ENCODE results near the gene TSPOAP1. TPM values are rescaled to one million over a fixed set of nuclear protein-coding genes. Genes with fewer than 3 reads are reported as not detected.

TSPOAP1 gene
- total and polyA plus RNA-seq, 2 of the 4 experiments (the other 2 are of a cell fraction) = 0.90 to 1.6 TPM

- DNase-seq (no peak), ATAC-seq (ENCODE audit: low read depth) (no peak)
- ChIA-PET POLR2A (ENCODE audit: unreplicated experiment) (no interaction called here), CTCF (interaction anchor here (0.7 kb wide), 1 partner anchor 18 kb away, joined by 3 read pairs; no protein-coding TSS in a partner anchor)
- no peaks in the 10 kb centered on the region for H4K20me1 ChIP-seq (ENCODE audit: insufficient read depth, low read length)
- peak overlapping the region; percentile 100; the same call in 1 of the 2 replicates for H4K5ac ChIP-seq (ENCODE audit: low read depth, low read length)
- peak overlapping the region; percentile 99 for H3K14ac ChIP-seq (replicated peaks; ENCODE audit: low read depth, low read length)
- peak overlapping the region; percentile 100 for H2BK15ac ChIP-seq (ENCODE audit: low read depth, low read length)
- peak overlapping the region; percentile 54; the same call in 1 of the 2 replicates for H3K27ac ChIP-seq (ENCODE audit: insufficient read depth, low read length)
- H3K27me3 ChIP-seq (ENCODE audit: control insufficient read depth, insufficient read depth, low read length) = no peaks in the 10 kb centered on the region
- peak overlapping the region; percentile 93 to 98 for H4K8ac ChIP-seq (ENCODE audit: low read depth in 2 of 2, low read length in 2 of 2)
- BruUV-seq (replicated peaks) = no TSS peak
- peaks cover 38% of the 10 kb centered on the region for H3K4me1 ChIP-seq (ENCODE audit: control insufficient read depth, insufficient read depth, low read length)
- peak overlapping the region; percentile 95 for H2BK5ac ChIP-seq (ENCODE audit: low read depth, low read length, poor library complexity, severe bottlenecking)
- peak overlapping the region; percentile 98 for H4K91ac ChIP-seq (ENCODE audit: insufficient read depth, low read depth, low read length)
- H2BK20ac ChIP-seq (ENCODE audit: low read depth, low read length) = peak overlapping the region; percentile 94
- H3K56ac ChIP-seq (ENCODE audit: extremely low read depth, insufficient read depth, low read length) = 0 out of 2 replicates have a peak overlapping the region, but pooled peaks have one; percentile 36
- no peak overlapping the region for H3K9ac ChIP-seq (ENCODE audit: low read depth, low read length)
- peaks cover 36% of the 10 kb centered on the region for H3K9me1 ChIP-seq (ENCODE audit: insufficient read depth, low read length)
- H2AFZ ChIP-seq (replicated peaks; ENCODE audit: low read length, poor library complexity) = peak overlapping the region; percentile 86
- H3K18ac ChIP-seq (ENCODE audit: low read depth, low read length) = 0 out of 2 replicates have a peak overlapping the region, but pooled peaks have one; percentile 13
- H2AK5ac ChIP-seq (ENCODE audit: low read depth, low read length) = peak overlapping the region; percentile 100
- intact Hi-C loops (cut with micrococcal nuclease) (no loop called here), dilution Hi-C loops (cut with HindIII; ENCODE audit: low sequenced_read_pairs, unreplicated experiment) (no loop called here), in situ Hi-C loops (cut with MboI; ENCODE audit: low sequenced_read_pairs) (loop anchor here (25.0 kb wide), 1 partner anchor 474 kb away; the partner anchor contains the start of gene MRPS23)
- H3K36me3 ChIP-seq (ENCODE audit: control insufficient read depth, insufficient read depth, low read length) = no peaks in the 10 kb centered on the region
- no peak overlapping the region for H3K4me2 ChIP-seq (ENCODE audit: low read depth, low read length)
- no peaks in the 10 kb centered on the region for H3K9me3 ChIP-seq (ENCODE audit: control insufficient read depth, insufficient read depth, low read length)
- peak overlapping the region; percentile 57; the same call in 1 of the 2 replicates for H3K23ac ChIP-seq (ENCODE audit: low read depth, low read length)
- no peak overlapping the region for H3K4me3 ChIP-seq (ENCODE audit: insufficient read depth, low read depth, low read length)
- H3K79me1 ChIP-seq (ENCODE audit: low read depth in 1 of 2, low read length in 2 of 2) = peaks cover 12 to 24% of the 10 kb centered on the region in 2 experiments
- 88% methylated on average over 1 of the region's 4 CpGs; no CpG with 5 or more reads in 1 of the 2 experiments for WGBS, 2 experiments (ENCODE audit: extremely low coverage in 2 of 2, insufficient read length in 1 of 2)
- peak overlapping the region; percentile 79 for H2AK9ac ChIP-seq (replicated peaks; ENCODE audit: low read depth, low read length, poor library complexity)
- peak overlapping the region; percentile 100 for H3K4ac ChIP-seq (ENCODE audit: low read depth, low read length)
- peak overlapping the region; percentile 98 for H2BK120ac ChIP-seq (ENCODE audit: low read depth, low read length)
- TF ChIP-seq NFE2L2 (IDR thresholded peaks at IDR 0.05; ENCODE audit: low read depth, low read length) (no peak), CHD1 (IDR thresholded peaks at IDR 0.05; ENCODE audit: low read depth, low read length) (no peak), BHLHE40 (IDR thresholded peaks at IDR 0.05; ENCODE audit: low read depth, low read length) (no peak), MAFK (IDR thresholded peaks at IDR 0.05; ENCODE audit: low read depth, low read length) (no peak), MXI1 (IDR thresholded peaks at IDR 0.05; ENCODE audit: borderline replicate concordance, low read depth, low read length) (no peak), SMC3 (IDR thresholded peaks at IDR 0.05; ENCODE audit: low read depth, low read length) (no peak), FOS (IDR thresholded peaks at IDR 0.05; ENCODE audit: low read depth, low read length) (no peak), POLR2A (IDR thresholded peaks at IDR 0.05; ENCODE audit: low read depth, low read length) (no peak), RAD21 (IDR thresholded peaks at IDR 0.05; ENCODE audit: low read length) (no peak), RFX5 (IDR thresholded peaks at IDR 0.05; ENCODE audit: low read depth, low read length) (no peak), CEBPB (IDR thresholded peaks at IDR 0.05; ENCODE audit: low read depth, low read length) (no peak), ELK1 (IDR thresholded peaks at IDR 0.05; ENCODE audit: borderline replicate concordance, low read depth, low read length) (no peak), USF2 (IDR thresholded peaks at IDR 0.05; ENCODE audit: low read depth, low read length) (no peak), RCOR1 (IDR thresholded peaks at IDR 0.05; ENCODE audit: insufficient replicate concordance, low read length) (no peak)
- TF ChIP-seq, protein P1, sequence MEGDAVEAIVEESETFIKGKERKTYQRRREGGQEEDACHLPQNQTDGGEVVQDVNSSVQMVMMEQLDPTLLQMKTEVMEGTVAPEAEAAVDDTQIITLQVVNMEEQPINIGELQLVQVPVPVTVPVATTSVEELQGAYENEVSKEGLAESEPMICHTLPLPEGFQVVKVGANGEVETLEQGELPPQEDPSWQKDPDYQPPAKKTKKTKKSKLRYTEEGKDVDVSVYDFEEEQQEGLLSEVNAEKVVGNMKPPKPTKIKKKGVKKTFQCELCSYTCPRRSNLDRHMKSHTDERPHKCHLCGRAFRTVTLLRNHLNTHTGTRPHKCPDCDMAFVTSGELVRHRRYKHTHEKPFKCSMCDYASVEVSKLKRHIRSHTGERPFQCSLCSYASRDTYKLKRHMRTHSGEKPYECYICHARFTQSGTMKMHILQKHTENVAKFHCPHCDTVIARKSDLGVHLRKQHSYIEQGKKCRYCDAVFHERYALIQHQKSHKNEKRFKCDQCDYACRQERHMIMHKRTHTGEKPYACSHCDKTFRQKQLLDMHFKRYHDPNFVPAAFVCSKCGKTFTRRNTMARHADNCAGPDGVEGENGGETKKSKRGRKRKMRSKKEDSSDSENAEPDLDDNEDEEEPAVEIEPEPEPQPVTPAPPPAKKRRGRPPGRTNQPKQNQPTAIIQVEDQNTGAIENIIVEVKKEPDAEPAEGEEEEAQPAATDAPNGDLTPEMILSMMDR (conservative IDR thresholded peaks at IDR 0.05; ENCODE audit: low read depth, low read length) = no peak
Observed at GRCh38 chr17:58335779-58336455, 7.3 kb upstream of the TSPOAP1 start.

Data from IMR-90 (cell line).